ENCODE results near the gene DUSP7.
A peak's percentile ranks its signal among the peaks of the same experiment; 100 is the strongest.

DUSP7 gene, protein sequence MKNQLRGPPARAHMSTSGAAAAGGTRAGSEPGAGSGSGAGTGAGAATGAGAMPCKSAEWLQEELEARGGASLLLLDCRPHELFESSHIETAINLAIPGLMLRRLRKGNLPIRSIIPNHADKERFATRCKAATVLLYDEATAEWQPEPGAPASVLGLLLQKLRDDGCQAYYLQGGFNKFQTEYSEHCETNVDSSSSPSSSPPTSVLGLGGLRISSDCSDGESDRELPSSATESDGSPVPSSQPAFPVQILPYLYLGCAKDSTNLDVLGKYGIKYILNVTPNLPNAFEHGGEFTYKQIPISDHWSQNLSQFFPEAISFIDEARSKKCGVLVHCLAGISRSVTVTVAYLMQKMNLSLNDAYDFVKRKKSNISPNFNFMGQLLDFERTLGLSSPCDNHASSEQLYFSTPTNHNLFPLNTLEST

GRCh38 chr3:52056521-52056967 lies at the start of gene DUSP7:
DUSP7 (minus strand) TSS chr3:52056571; CDS start chr3:52056366, 205 bp downstream.
- peak in 1 of 2 experiments; percentile 57 for DNase-seq

- DNase-seq = no peak
Measured at GRCh38 chr3:52104684-52105640, 48.6 kb upstream of the DUSP7 start.

GRCh38 chr3:52102934-52103333 lies 46.6 kb upstream of the DUSP7 start:
- no peak for DNase-seq

DNA sequence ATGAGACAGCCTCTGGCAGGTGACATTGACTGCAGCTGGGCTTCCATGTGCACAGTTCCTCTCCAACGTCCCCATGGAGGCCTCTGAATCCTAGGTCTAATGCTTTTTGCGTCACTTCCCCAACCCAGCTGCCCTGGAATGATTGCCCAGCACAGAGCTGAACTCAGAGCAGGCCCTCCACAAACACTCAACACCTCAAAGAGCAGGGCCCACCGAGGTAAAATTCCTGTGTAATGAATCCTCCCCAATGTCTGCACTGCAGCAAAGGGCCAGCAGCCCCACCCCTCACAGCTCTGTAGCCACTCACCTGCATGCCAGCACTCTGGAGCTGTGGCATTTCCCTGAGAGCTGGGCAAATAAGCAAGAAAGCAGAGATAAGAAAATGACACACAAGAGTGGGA lies 42.6 kb upstream of the DUSP7 start:
- no peak for DNase-seq

- no peak for DNase-seq
Measured at GRCh38 chr3:52097851-52098507, 41.6 kb upstream of the DUSP7 start.

DNA sequence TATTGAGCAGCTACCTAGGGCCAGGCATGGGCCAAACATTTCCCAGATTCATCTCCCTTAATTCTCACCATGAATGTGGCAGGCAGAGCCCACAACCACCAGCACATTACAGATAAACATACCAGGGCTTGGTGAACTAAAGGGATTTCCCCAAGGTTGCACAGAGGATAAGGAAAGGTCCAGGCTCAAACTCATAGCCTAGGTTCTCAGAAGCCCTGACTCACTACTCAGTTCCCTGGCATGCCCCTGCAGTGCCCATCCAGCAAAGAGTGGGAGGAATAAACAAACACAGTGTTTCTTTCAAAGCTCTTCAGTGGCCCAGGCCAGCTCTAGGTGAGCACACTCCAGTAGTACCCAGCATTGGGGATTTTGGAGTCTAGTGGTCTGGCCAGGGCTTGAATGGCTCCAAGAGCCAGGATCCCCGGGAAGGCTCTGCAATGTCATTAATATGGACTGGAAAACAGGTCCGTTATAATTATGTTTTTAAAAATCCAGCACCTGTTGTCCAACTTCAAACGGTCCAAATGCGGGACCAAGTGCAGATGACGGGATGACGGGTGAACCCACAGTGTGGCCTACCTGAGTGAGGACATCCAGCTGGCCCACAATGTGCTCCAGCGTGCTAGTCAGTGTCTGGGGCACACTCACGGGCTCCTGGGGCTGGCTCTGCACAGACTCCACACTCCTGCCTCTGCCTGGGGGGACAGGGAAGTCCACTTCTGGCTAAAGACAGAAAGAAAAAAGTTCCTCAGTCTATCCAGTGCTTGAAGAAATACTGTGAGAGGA lies 39.8 kb upstream of the DUSP7 start:
- DNase-seq = no peak

DNA sequence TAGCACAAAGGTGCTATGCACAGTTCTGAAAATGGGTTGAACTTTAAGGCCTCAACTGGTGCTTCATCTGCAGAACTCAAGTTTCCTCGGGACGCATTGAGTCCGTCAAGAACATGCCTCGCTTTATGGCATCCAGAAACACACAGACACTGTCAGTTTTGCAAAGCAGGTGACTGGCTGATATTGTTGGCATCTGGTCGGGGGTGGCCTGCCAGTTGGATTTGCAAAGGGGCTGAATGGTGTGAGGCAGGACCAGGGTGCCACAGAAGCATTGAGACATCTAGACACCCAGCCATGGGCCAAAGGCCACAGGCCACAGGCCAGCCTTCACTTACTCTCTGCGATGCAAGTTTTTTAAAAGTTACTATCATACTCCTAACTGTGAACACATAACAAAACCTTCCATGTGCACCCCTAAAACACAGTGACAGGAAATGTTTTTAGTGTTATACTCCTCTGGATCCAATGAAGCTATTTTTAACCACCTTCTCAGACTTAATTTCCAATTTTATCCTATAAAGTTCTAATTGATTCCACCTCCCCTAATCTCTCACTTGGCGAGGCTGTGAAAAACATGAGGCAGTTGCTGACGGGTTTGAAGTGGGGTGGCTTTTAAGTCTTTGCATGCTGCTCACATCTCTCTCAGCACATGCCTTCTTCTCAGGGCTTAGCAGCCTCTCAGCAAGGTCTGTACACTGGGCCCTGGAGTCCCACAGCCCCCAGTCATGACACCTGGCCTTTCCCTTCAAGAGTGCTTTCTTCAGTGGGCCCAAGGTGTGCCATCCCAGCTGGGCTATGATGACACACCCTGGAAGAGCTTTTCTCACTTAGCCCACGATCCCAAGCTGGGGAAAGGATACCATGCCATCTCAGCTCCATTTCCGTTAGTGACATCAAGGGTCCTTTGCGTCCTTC lies 38.5 kb upstream of the DUSP7 start:
- no peak for DNase-seq

- no peak for DNase-seq
Measured at GRCh38 chr3:52093756-52094545, 37.6 kb upstream of the DUSP7 start.

- DNase-seq = no peak
Measured at GRCh38 chr3:52092891-52093290, 36.5 kb upstream of the DUSP7 start.

DNA sequence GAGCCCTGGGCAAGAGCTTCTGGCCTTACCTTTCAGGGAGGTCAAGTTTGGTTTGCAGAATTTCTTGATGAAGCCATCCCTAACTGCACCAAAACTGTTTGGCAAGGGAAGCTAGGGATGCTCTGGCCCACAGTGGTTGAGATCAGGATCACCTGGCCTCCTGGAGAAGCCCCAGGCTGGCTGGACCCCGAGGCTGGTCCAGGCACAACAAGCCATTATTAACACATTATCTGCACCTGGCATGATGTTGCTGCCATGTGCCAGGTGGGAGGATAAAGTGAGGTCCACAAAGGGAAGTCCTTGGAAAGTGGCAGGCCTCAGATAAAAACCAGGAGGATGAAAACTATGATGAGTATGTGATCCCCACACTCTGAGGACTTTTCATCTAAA lies 35.9 kb upstream of the DUSP7 start:
- DNase-seq = no peak

GRCh38 chr3:52091586-52092270 lies 35.4 kb upstream of the DUSP7 start:
- DNase-seq = no peak

DNA sequence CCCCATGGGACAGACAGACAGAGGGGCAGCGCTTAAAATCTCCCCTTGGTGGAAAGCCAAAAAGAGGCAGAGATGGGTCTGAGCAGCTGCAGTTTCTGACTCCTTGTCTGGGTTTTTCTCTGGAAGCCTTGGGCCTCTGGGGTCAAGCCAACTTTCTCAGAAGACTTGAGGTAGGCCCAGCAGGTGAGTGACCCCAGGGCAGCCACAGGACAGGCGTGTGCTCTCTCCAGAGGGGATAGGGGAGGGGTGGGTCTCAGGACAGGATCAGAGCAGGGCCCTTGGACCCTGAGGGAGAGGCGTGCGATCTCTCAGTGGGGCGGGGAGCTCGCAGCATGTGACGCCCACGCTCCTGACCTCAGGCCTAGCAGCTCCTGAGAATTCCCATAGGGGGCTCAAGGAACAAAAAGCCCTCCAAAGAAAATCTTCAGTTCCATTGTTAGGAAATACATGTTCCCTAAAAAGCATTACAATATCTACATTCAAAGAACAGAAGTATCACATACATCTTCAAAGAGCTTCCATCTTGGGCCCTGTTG lies 34.6 kb upstream of the DUSP7 start:
- no peak for DNase-seq

- DNase-seq = no peak
Measured at GRCh38 chr3:52090131-52090932, 34.0 kb upstream of the DUSP7 start.

- no peak for DNase-seq
Measured at GRCh38 chr3:52089691-52090090, 33.3 kb upstream of the DUSP7 start.

GRCh38 chr3:52088445-52089367 lies 32.3 kb upstream of the DUSP7 start:
- no peak for DNase-seq

DNA sequence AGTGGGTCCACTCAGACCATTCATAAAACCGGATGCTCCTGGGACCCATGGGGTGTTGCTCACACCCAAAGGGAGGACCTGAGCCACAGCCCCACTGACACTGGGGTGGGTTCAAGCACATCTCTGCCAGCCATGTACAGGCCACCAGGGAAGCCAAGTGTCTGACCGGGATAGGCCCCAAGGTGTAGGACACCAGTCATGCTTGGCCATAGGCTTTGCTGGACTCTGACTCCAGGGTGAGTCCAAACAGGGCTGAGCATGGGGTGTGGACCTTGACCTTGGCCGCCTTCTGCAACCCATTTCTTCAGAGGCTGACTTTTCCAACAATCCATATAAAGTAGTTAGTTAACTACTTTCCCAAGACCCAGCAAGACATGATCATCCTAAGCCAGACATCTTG lies 31.4 kb upstream of the DUSP7 start:
- DNase-seq = no peak

- no peak for DNase-seq
Measured at GRCh38 chr3:52086976-52087663, 30.7 kb upstream of the DUSP7 start.

Measured in NCI-H446 (cell line).